SU-DHL-6 (cell line): ENCODE results near the gene EPB41L1.

Source experiments
- H2AFZ ChIP-seq: fragments of 200-600 bp; sonication (generic); 2 replicates; pipeline ENCODE4 v1.6.1; 2014; ENCODE audit warnings: low read depth, mild to moderate bottlenecking, moderate library complexity, mixed read lengths, antibody characterized with exemption, low read length; ENCODE audit not compliant: severe bottlenecking
- H3F3A ChIP-seq: fragments of 200-600 bp; shearing (Covaris generic); 2 replicates; pipeline ENCODE4 v1.6.0; 2016; ENCODE audit warnings: antibody characterized with exemption, mild to moderate bottlenecking; ENCODE audit not compliant: insufficient read depth
- H3K27ac ChIP-seq: fragments of 200-600 bp; sonication (generic); 2 replicates; pipeline ENCODE4 v1.5.1; 2016; ENCODE audit warnings: low read depth, mild to moderate bottlenecking, low read length, moderate library complexity, mixed read lengths
- H3K27me3 ChIP-seq: fragments of 200-600 bp; sonication (generic), shearing (Covaris generic); 2 replicates; pipeline ENCODE4 v1.6.0; 2014; ENCODE audit warnings: mild to moderate bottlenecking, low read length
- H3K36me3 ChIP-seq: fragments of 200-600 bp; sonication (generic); 2 replicates; pipeline ENCODE4 v1.6.1; 2014; ENCODE audit warnings: mild to moderate bottlenecking, low read length, mixed read lengths
- H3K4me2 ChIP-seq: fragments of 300-600, 200-600 bp; shearing (Covaris generic), sonication (generic); 2 replicates; pipeline ENCODE4 v1.6.0; 2014; ENCODE audit warnings: low read length, low read depth, mild to moderate bottlenecking; ENCODE audit not compliant: poor library complexity, severe bottlenecking
- H3K4me3 ChIP-seq: fragments of 200-600 bp; sonication (generic); 2 replicates; pipeline ENCODE4 v1.5.1; 2014; ENCODE audit warnings: antibody characterized with exemption, low read length, mild to moderate bottlenecking, mixed read lengths; ENCODE audit not compliant: insufficient read depth, poor library complexity, severe bottlenecking
- H3K79me2 ChIP-seq: fragments of 200-600 bp; sonication (generic); 2 replicates; pipeline ENCODE4 v1.6.1; 2014; ENCODE audit warnings: mild to moderate bottlenecking, low read length, moderate library complexity; ENCODE audit not compliant: insufficient read depth
- H3K9ac ChIP-seq: fragments of 200-600 bp; sonication (generic); 2 replicates; pipeline ENCODE4 v1.7.0; 2014; ENCODE audit warnings: mild to moderate bottlenecking, low read length
- H3K9me2 ChIP-seq: fragments of 200-600 bp; sonication (generic); replicated peaks from 2 replicates; pipeline ENCODE4 v1.6.1; 2014; ENCODE audit warnings: low read length; ENCODE audit not compliant: insufficient read depth
- H3K9me3 ChIP-seq: fragments of 200-600 bp; sonication (generic); 2 replicates; pipeline ENCODE4 v1.6.1; 2014; ENCODE audit warnings: low read length, mixed read lengths; ENCODE audit not compliant: insufficient read depth
- H4K20me1 ChIP-seq: fragments of 200-600 bp; sonication (generic); 2 replicates; pipeline ENCODE4 v1.6.1; 2014; ENCODE audit warnings: low read depth, mild to moderate bottlenecking, antibody characterized with exemption, low read length, moderate library complexity, mixed read lengths
- CTCF ChIP-seq: fragments of 200-600 bp; sonication (generic); IDR thresholded peaks from one replicate; pipeline ENCODE4 v1.5.1; 2017; ENCODE audit warnings: antibody characterized with exemption, mild to moderate bottlenecking, low read length, moderate library complexity; ENCODE audit not compliant: insufficient read depth, poor library complexity, severe bottlenecking
- EZH2phosphoT487 ChIP-seq: fragments of 200-600 bp; sonication (generic), shearing (Covaris generic); conservative IDR thresholded peaks from 2 replicates; pipeline ENCODE4 v1.6.1; 2018; ENCODE audit warnings: mild to moderate bottlenecking, antibody characterized with exemption, low read length, moderate library complexity, mixed read lengths

Gene EPB41L1

GRCh38 chr20:36113566-36114250 lies 40.8 kb upstream of the EPB41L1 start:
- no peaks in the 10 kb centered on the region for H3K9me3 ChIP-seq
- no peaks in the 10 kb centered on the region for H3K79me2 ChIP-seq
- no peaks in the 10 kb centered on the region for H3K27me3 ChIP-seq
- H3F3A ChIP-seq, result no peaks in the 10 kb centered on the region
- TF ChIP-seq EZH2phosphoT487 (no peak), CTCF (no peak)
- no peaks in the 10 kb centered on the region for H3K36me3 ChIP-seq
- no peak overlapping the region for H2AFZ ChIP-seq
- H4K20me1 ChIP-seq, result no peaks in the 10 kb centered on the region
- no peak overlapping the region for H3K4me3 ChIP-seq
- no peak overlapping the region for H3K27ac ChIP-seq
- no peaks in the 10 kb centered on the region for H3K9me2 ChIP-seq
- no peak overlapping the region for H3K4me2 ChIP-seq
- no peak overlapping the region for H3K9ac ChIP-seq

- H3K36me3 ChIP-seq, result no peaks in the 10 kb centered on the region
- H3K4me3 ChIP-seq, result no peak overlapping the region
- TF ChIP-seq CTCF (no peak), EZH2phosphoT487 (no peak)
- H3K9ac ChIP-seq, result no peak overlapping the region
- no peaks in the 10 kb centered on the region for H3K27me3 ChIP-seq
- no peaks in the 10 kb centered on the region for H3K9me3 ChIP-seq
- H3K79me2 ChIP-seq, result no peaks in the 10 kb centered on the region
- no peaks in the 10 kb centered on the region for H3F3A ChIP-seq
- no peak overlapping the region for H2AFZ ChIP-seq
- no peak overlapping the region for H3K4me2 ChIP-seq
- no peaks in the 10 kb centered on the region for H3K9me2 ChIP-seq
- H3K27ac ChIP-seq, result no peak overlapping the region
- H4K20me1 ChIP-seq, result no peaks in the 10 kb centered on the region
These were observed 39.8 kb upstream of the EPB41L1 start for GRCh38 chr20:36114707-36115106.

- Histone ChIP-seq H3K36me3 (no peaks in the 10 kb centered on the region), H2AFZ (no peak overlapping the region), H3K27ac (no peak overlapping the region), H3K9me3 (no peaks in the 10 kb centered on the region), H3K79me2 (no peaks in the 10 kb centered on the region), H4K20me1 (no peaks in the 10 kb centered on the region), H3F3A (no peaks in the 10 kb centered on the region), H3K9me2 (no peaks in the 10 kb centered on the region), H3K4me3 (no peak overlapping the region), H3K27me3 (no peaks in the 10 kb centered on the region), H3K4me2 (no peak overlapping the region), H3K9ac (no peak overlapping the region)
- TF ChIP-seq EZH2phosphoT487 (no peak), CTCF (no peak)
These were observed 38.6 kb upstream of the EPB41L1 start for GRCh38 chr20:36115925-36116324.
